AG04450 (cell line): ENCODE measurements around the gene STARD13. TPM values are rescaled to one million over a fixed set of nuclear protein-coding genes. Genes with fewer than 3 reads are reported as not detected.

Experiments
- CTCF ChIA-PET: fragments of 300-600, 350-600 bp; formaldehyde crosslinking; extraction: SDS; loops from one replicate; lab custom pipeline; 2022; ENCODE audit warnings: antibody characterized with exemption, inconsistent platforms; lab: Charles Lee
- POLR2A ChIA-PET: fragments of 350-600 bp; formaldehyde crosslinking; extraction: SDS; loops from one replicate; lab custom pipeline; 2021; ENCODE audit warnings: antibody characterized with exemption, inconsistent platforms; lab: Yijun Ruan, JAX
- DNase-seq: peaks from one replicate; pipeline ENCODE4 v3.0.0-alpha.2; 2011; ENCODE audit warnings: low read depth, low spot score
- H3K27ac ChIP-seq: one replicate; pipeline ENCODE4 v1.5.1; 2012; ENCODE audit warnings: low read depth, low read length, control low read depth
- H3K27me3 ChIP-seq: one replicate; pipeline ENCODE4 v1.6.0; 2012; ENCODE audit warnings: low read length; ENCODE audit not compliant: control insufficient read depth, insufficient read depth
- H3K4me3 ChIP-seq: 2 replicates; pipeline ENCODE4 v1.5.1; 2011; ENCODE audit warnings: mild to moderate bottlenecking, low read depth, low read length, control low read depth
- H3K9me3 ChIP-seq: 2 replicates; pipeline ENCODE4 v1.5.1; 2012; ENCODE audit warnings: low read length; ENCODE audit not compliant: control insufficient read depth, insufficient read depth
- polyA plus RNA-seq: library from polyadenylated mRNA; depleted of rRNA; stranded (reverse); fragments of >200 nt; gene quantifications from 2 replicates; pipeline ENCODE4 v1.2.3, GENCODE V29; 2011
- TF ChIP-seq, protein P1 (sequence below): IDR thresholded peaks from 2 replicates; pipeline ENCODE4 v1.5.1; 2011; ENCODE audit warnings: low read depth, low read length, control low read depth, inconsistent platforms

STARD13 gene
- polyA plus RNA-seq, 1 experiment: 27.7 TPM

DNA sequence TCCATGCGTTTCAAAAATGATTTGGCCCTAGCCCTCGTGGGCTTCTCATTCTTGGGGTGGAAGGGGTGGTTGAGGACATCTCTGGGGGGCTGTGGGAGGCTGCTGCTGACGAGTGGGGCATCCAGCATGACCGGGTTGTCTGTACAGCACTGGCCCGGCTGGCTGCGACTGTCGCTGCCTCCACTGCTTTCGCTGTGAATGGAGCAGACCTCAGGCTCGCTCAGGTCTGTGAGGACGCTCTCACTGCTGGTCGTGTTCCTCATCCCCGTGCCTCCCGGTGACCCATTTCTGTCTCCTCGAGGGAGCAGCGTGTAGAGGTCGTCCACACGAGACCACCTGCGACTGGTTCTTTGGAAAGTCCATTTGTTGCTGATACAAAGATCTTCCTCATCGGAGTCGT, 155.7 kb downstream of the STARD13 start:
- ChIA-PET POLR2A (no interaction called here), CTCF (no interaction called here)
- Histone ChIP-seq H3K4me3 (no peak overlapping the region), H3K27ac (no peak overlapping the region), H3K9me3 (no peaks in the 10 kb centered on the region), H3K27me3 (no peaks in the 10 kb centered on the region)
- TF ChIP-seq, protein P1, sequence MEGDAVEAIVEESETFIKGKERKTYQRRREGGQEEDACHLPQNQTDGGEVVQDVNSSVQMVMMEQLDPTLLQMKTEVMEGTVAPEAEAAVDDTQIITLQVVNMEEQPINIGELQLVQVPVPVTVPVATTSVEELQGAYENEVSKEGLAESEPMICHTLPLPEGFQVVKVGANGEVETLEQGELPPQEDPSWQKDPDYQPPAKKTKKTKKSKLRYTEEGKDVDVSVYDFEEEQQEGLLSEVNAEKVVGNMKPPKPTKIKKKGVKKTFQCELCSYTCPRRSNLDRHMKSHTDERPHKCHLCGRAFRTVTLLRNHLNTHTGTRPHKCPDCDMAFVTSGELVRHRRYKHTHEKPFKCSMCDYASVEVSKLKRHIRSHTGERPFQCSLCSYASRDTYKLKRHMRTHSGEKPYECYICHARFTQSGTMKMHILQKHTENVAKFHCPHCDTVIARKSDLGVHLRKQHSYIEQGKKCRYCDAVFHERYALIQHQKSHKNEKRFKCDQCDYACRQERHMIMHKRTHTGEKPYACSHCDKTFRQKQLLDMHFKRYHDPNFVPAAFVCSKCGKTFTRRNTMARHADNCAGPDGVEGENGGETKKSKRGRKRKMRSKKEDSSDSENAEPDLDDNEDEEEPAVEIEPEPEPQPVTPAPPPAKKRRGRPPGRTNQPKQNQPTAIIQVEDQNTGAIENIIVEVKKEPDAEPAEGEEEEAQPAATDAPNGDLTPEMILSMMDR: no peak
- no peak for DNase-seq

DNA sequence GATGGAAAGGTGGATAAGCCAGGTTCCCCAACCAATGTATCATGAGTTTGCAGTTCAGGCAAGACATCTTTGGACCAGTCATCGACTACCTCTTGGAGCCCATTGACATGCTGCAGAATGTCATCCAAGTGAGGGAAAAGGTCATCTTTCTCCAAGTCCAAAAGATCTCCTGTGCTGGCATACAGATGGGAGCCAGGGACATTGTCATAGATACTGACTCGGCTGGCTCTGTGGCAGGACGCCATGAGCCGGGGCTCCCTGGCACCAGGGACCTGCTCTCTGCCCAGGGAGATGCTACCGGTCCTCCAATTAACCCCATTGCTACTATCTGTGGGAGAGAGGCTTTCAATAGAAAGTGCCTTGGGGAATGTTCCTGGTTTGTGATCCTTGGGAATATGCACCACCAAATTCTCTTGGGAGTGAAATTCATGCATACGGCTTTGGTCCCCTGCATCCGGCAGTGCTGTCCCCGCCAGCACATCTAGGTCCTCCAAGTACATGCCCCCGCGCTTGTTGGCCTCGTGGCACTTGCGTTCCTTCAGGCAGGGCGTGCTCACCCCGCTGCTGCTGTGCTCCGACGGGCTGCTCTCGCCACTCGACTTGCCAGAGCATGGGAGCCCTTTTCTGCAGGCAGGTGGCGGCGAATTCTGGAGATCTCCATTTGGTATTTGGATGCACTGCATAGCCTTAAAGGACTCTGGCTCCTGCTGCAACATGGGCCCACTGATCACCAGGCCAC, 156.3 kb downstream of the STARD13 start:
- POLR2A ChIA-PET: no interaction called here
- no peaks in the 10 kb centered on the region for H3K9me3 ChIP-seq
- H3K27me3 ChIP-seq: no peaks in the 10 kb centered on the region
- CTCF ChIA-PET: no interaction called here
- DNase-seq: no peak
- TF ChIP-seq, protein P1: no peak
- no peak overlapping the region for H3K4me3 ChIP-seq
- H3K27ac ChIP-seq: no peak overlapping the region

DNA sequence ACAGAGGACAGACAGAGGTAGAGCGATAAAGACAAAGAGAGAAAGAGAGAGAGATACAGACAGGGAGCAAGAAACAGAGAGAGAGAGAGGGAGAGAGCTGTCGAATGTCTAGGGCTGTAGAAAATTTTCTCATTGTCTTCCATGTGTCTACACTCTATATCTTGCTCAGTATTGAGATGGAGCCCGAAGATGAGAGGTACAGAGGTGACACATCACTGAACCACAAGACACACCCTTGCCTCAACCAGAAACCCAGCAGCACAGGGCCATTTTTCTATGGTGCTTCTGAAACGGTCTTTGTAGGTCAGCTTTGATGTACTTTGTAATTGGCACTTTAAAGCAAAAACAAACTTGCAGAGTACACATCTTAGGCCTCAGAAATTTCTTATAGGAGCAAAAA, 157.4 kb downstream of the STARD13 start:
- no peak for DNase-seq
- POLR2A ChIA-PET: no interaction called here
- H3K27ac ChIP-seq: peak overlapping the region; percentile 39
- H3K27me3 ChIP-seq: no peaks in the 10 kb centered on the region
- no peak overlapping the region for H3K4me3 ChIP-seq
- TF ChIP-seq, protein P1: no peak
- H3K9me3 ChIP-seq: no peaks in the 10 kb centered on the region
- CTCF ChIA-PET: interaction anchor here (1.1 kb wide), 1 partner anchor 14 kb away, joined by 3 read pairs; no protein-coding TSS in a partner anchor

DNA sequence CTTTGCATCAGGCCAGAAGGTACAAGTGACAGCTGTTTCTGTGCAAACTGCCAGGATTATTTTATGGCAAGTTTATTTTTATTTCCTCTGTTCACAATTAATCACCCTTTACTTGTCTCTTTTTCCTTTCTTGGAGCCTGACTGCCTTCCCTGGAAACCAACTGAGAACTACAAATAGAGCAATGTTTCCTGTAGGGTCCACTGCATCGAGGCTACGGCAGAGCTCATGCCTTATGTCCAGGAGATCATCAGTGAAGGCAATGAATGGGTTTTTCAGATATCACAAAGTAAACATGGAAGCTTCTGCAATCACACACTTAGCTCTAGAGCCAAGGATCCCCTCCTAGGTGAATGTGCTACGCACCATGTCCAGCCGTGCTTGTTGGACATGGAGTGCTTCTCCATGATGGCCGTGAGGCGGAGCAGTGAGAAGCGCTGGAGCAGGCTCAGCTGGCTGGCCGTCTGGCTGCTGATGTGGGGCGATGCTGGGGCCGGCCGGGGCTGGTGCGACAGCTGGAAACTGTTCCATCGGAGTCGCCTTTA, 158.5 kb downstream of the STARD13 start:
- DNase-seq: no peak
- peak overlapping the region; percentile 75 for H3K27ac ChIP-seq
- no peaks in the 10 kb centered on the region for H3K9me3 ChIP-seq
- no peaks in the 10 kb centered on the region for H3K27me3 ChIP-seq
- ChIA-PET CTCF (interaction anchor here (0.8 to 1.5 kb wide), 2 partner anchors 361 to 416 kb away, joined by 3 to 4 read pairs; no protein-coding TSS in a partner anchor), POLR2A (interaction anchor here (0.6 to 1.6 kb wide), 2 partner anchors 15 to 65 kb away, joined by 3 to 4 read pairs; no protein-coding TSS in a partner anchor)
- TF ChIP-seq, protein P1: peak; percentile 32; the same call in 1 of the 2 replicates
- H3K4me3 ChIP-seq: no peak overlapping the region
